ENCODE measurements around the gene FASTKD3.

FASTKD3 gene

DNA sequence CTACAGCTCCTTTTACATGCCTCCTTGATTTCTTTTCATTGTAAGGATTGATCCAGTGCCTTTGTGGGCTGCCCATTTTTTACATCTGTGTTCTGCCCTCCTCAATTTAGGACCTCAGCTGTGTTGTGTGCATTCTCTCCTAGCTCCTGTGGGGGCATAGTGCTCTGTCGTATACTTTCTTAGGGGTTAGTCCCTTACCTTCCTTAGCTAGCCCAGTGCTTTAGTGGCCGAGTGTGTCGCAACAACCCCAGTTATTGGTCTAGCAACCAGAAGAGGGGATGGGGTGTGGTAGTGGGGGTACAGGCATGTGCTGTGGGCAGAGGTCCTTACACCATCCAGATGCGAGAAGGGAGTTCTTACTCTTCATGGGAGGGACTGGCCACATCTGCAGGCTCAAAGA, 12.3 kb upstream of the FASTKD3 start:
- no peak for DNase-seq

DNA sequence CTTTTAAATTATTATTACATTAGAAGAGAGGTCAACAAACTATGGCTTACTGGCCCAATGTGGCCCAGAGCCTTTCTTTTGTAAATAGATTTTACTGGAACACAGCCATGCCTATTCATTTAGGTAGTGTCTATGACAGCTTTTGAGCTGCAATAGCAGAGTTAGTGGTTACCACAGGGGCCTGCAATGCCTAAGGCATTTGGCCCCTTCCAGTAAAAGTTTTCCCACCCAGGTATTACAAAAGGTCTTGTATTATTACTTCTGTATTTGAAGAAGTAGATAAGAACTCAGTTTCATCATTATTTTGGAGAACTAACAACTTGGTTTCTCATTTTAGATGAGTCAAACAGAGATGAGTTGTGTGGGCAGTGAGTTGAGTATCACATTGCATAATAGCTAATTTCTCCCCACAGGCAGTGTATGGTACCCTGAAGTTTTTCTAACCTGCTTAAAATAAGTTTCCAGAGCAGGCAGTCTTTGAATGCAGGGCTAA, 9.6 kb upstream of the FASTKD3 start:
- DNase-seq = peak; percentile 84

DNA sequence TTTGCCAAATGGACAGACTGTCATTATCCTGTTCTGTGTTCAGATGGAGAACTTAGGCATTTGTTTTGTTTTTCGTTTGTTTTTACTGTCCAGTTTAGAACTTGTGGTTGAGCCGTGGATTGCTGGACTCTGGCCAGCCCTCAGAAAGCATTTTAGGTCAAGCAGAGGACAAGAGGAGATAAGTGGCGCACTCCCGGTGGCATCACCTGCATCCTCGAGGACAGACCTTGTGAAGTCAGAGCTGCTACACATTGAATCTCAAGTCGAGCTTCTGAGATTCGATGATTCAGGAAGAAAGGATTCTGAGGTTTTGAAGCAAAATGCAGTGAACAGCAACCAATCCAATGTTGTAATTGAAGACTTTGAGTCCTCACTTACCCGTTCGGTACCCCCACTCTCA, 9.0 kb upstream of the FASTKD3 start:
- no peak for DNase-seq

DNA sequence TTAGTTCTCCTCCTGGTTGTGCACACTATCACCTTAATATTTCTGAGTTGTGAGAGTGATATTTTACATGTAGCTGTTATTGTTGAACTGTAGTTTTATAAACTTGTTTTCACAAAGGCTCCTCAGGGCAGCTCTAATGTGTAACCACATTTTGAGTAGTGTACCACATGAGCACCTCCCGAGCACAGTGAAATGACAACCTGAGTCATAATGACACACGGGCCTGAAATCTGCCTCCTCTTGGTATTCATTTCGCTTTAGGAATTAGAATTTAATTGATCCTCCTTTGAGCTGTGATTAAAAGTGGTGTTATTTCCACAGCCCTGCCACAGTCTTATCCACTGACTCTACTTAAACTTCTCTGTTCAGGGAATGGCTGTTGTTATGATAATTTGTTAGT, 8.0 kb upstream of the FASTKD3 start:
- peak; percentile 14 for DNase-seq

DNA sequence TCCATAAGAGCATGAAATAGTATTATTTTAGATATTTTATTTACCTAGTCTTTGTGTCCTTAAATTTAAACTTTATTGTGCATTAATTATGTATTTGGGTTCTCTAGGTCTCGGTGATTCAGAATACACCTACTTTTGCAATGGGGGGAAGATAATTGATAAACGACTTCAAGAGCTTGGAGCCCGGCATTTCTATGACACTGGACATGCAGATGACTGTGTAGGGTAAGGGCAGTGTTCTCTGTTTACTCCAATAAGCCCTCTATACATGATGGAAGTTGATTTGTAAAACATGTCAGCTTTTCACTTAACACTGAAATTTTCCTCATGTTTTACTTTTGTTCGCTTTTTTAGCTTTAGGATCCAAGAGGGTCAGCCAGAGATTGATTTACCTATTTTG, 6.3 kb upstream of the FASTKD3 start:
- no peak for DNase-seq

DNA sequence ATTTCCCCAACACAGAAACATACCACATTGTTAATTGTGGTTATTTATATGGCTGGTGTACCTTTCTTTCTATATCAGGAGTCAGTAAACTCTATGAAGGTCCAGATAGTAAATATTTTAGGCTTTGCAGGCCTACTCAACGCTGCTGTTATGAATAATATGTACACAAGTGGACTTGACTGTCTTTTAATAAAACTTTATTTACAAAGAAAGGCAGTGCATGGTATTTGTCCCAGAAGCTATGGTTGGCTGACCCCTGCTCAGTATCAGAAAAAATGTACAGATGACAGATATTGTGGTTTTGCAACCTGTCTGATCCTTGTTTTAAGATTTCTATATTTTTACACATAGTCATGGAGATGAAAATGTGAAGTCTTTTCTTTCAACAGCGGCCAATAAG, 5.8 kb upstream of the FASTKD3 start:
- no peak for DNase-seq

DNA sequence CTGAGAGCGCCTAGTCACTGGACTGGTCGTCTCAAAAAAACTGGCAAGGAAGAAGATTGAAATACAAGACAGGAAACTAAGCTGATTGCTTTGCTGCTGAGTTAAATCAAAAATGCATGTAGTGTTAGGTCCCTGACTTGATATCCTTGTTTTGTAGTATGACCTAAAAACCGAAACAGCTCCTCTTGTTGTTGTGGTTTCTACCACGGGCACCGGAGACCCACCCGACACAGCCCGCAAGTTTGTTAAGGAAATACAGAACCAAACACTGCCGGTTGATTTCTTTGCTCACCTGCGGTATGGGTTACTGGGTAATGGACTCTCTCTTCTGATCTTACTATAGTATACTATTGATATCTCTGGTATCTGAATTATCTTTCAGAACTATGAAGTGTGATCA, 4.4 kb upstream of the FASTKD3 start:
- no peak for DNase-seq

DNA sequence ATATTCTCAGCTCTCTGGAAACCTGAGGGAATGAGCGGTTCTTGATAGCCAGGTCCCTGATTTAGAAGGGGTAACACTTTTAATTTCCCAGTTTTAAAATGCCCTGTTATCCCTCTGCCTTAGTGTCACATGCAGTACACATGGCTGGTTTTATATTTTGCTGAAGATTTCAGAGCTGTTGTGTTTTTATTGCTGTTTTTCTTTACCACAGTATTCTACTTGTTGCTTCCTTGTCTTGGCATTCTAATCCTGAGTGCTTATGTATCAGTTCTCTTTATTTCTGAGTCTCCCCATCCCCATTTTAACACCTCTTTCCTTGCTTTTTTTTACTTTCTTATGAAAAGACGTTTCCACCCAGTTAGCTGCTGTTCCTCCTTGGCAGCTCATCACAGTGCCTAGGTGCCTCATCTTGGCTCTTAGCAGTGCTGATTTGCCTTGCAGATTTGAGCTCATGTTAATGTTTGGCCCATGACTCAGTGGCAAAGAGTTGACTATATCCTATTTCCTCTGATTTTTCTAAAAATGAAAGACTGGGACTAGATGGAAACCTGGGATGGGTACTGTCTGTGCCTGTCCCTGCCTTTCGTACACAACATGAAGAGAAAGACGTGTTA, 3.8 kb upstream of the FASTKD3 start:
- DNase-seq = no peak

DNA sequence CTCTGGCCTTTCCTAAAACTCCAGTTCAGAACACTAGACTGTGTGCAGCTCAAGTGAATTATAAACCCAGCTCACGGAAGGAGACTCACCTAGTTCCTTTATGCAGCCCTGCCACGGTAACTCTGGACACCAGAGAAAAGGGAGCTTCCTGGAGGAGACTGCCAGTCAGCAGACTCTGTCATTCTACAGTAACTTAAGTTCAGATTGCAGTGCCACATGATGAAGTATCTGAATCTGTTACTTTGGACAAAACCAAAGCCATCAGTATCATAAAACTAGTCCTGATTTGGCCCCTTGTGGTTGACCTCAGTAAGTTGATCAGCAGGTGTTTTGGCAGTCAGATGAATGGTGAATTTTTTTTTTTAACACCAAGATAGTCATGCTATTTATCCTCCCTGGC, 2.8 kb upstream of the FASTKD3 start:
- DNase-seq = no peak

DNA sequence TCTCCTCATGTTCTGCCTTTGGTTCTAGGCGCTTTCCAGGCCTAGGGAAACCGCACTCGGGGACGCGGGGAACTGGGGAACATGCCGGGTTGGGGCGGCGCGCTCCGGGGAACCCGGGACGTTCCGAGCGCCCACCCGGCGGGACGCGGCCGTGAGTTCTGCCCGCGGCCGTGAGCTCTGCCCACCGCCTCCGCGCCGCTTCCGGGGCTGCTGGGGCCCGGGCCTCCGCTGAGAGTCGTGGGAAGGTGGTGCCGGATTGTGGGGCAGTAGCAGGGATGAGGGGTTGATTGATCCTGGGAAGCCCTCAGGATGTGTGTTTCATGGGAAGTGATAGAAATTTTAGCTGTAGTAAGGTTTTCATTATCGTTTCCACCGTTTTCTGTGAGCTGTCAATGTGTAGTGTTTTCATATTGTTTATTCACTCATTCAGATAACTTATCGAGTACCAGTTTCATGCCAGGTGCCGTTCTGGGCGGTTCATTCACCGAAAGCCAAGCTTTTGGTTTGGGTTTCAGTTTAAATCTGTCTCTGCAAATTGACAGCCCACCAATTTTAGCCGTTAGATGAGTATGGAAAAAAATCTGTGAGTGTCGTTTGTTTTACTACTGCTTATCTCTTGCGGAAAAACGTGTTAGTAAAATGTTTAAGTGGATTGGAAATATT, 774 bp upstream of the FASTKD3 start:
- DNase-seq = peak; percentile 47

DNA sequence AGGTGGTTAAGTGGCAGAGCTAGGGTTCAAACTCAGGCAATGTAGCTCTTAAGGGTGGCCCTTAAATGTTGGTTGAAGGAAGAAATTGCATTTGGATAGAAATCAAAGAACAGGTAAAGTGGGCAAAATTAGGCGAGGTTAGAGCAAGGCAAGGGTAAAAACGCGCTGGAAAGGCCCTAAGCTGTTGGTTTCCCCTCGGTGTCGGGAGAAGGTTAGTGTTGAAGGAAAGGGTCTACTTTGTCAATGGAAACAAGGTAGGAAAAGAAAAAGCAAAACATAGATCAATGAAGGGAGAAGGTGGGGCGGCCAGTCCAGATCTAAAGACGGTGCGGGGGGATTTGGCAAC, 431 bp downstream of the FASTKD3 start:
- no peak for DNase-seq

DNA sequence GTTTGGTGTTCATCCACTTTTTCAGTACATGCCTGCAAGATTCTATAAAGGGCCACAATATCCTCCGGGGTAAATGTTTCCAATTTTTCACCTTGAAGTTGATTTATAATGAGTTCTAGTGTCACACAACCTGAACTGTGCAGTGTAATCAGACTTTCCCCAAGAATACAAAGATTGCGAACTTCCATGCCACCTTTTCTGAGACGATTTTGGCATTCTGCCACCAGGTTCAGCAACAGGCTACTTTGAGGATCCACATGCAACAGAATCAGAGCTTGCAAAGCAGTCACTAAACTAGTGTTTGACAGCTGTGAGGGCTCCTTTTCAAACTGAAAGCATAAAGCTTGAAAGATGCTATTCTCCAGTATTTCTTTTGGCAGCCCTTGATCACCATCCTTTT, 1.6 kb downstream of the FASTKD3 start:
- no peak for DNase-seq

DNA sequence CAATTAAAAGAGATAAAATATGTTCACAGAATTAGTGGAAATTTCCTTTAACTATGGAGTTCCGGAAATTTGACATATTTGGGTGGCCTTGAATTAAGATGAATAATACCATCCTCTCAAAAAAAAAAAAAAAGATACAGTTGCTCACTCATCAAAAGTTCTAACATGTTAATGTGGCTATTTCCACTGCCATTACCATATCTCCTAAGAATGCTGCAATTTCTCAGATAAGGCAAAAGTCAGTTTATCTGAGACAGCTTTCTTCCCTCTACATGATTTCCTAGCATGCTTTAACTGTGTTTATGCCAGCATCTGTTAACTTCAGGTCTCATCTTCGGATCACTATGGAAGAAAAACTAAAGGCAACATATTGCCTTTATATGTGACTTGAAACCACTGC, 2.6 kb downstream of the FASTKD3 start:
- DNase-seq = no peak

DNA sequence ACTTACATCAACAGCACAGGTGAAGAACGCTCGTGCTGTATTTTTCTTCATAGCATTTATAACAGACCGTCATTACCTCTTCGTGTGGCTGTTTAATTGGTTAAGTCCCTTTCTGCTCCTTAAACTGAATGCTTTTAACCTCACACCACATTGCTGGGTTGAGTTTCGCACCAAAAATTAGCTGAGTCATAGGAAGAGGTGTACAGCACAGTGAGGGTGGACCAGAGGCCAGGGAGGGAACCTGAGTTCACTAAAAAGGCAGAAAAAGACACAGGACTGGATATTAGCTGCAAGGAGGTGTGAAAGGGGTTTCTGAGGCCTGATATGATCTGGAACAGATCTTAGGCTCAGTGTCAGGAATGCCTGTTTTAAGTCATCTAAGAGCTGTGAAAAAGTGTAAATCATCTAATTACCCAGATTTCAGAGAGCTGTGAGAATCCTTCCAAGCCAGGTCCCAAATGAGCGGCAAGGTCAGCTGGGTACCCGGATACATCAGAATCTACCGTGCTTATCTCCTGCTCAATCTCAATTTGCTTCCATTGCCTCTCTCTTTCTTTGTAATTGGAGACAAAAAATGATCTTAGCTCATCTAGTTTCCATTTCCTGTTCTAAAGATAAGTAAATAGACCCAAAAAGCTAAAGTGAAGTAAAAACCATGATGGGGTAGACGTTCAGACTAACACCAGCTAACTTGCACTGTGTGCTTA, 10.8 kb downstream of the FASTKD3 start:
- DNase-seq = no peak

DNA sequence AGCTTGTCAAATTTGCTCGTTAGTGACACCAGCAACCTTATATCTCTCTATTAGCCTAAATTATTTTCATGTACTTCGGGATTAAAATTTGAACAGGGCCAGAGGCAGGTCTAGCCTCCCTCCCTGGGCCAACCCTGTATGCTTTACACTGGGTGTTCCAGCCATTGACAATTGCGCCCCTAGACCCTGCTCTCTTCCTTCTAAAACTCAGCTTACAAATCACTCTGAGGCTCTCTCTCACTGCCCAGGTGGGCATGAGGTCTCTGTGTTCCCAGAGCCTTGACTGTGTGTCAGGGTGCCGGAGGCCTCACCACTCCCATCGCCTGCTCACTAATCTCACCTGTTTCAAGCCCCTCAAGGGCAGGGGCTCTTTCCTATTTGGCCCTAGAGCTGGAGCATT, 11.5 kb downstream of the FASTKD3 start:
- DNase-seq = no peak

DNA sequence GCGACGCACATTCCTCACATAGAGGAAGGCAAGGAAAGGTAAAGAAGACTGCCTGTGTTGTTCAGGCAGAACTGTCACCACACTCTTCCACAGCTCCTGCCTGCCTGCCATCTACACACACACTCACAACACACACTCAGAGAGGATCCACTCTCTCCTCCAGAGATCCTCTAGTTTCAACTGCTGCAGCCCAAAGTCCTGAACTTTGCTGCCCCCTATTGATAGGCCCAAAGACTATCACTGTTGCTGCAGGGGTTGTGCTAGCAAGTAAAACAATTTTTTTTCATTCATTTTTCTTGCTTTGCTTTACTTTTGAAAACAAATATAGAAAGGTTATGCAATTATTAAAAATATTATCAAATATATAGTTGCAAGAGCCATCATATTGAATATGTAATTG, 12.0 kb downstream of the FASTKD3 start:
- peak; percentile 46 for DNase-seq

DNA sequence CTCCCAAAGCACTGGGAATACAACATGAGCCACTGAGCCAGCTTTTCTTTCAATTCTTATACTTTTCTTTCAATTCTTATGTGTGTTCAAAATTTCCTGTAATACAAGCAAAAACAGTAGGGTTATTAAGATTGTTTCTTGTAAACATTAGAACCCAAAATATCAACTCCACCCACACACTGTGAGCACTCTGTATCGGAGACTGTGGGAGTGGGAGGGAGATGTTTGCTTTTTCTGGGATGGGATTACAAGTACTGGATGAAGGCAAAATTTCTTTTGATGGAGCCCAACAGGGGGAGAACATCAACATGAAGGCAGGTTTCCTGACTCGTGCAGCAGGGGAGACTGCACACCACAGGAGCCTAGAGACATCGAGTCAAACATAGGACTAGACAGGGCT, 13.2 kb downstream of the FASTKD3 start:
- no peak for DNase-seq

DNA sequence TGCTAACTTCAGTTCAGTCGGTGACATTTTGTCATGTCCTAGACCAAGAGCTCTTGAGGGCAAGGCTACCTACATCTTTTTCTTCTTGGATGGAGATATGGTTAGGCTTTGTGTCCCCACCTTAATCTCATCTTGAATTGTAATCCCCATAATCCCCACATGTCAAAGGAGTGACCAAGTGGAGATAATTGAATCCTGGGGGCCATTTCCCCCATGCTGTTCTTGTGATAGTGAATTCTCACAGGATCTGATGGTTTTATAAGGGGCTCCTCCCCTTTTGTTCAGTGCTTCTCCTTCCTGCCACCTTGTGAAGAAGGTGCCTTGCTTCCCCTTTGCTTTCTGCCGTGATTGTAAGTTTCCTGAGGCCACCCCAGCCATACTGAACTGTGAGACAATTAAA, 15.8 kb downstream of the FASTKD3 start:
- DNase-seq = no peak

DNA sequence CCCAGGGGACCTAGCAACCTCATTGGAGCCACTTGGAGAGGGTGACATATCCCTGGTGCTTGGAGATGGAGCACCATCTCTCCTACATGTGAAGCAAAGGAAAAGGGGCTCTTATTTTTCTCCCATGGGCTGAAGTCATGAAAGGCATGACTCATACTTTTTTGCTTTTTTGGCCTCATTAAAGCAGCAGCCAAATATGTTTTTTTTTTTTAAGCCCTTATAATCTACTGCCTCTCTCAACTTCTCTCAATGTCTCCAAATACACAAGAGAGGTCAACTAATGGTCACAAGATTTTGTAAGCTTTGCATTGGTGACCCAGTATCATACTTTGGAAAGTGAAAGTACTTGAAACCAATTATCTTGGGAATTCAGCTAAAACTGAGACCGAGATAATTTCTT, 16.3 kb downstream of the FASTKD3 start:
- no peak for DNase-seq

DNA sequence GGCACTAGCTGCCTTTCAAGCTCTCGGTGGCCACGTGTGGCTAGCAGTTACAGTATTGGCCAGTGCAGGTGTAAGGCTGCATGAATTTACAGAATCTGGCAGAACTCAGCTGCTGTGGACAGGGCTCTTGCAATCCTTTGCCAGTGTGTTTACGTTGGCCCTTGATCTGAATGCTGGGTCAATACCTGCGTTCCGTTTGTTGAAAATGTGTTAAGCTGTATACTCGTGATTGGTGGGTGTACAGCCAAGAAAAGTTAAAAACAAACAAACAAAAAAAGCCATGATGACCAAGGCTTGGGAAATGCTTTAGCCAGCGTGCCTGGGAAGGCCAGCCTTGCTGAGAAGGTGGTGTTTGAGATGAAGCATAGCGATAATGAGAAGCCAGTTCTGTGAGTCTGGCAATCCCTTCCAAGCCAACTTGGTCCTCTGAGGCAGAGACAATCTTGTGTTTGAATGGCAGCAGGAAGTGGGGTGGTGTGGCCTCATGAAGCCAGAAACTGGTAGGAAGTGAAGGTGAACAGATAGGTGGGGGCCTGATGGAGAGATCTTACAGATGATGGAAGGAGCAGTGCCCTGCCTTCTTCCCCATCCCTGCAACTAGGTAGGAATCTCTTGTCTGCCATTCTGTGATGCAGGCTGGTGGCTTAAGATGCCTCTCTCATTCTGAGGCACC, 17.1 kb downstream of the FASTKD3 start:
- no peak for DNase-seq

DNA sequence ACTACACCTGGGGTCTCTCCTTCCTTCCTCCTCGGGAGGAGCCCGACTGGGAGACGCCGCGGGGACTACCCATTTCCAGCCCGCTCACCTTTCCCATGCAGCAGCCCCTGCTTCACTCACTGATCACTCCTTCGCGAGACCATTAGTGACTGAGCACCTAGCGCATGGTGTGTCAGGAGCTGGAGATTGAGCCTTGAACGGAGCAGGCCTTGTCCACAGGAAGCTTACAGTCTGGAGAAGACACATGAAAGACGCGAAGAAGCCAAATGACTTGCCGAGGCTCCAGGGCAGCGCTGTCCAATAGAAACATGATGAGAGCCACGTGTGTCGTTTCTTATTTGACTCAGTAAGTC, 17.6 kb downstream of the FASTKD3 start:
- no peak for DNase-seq

DNA sequence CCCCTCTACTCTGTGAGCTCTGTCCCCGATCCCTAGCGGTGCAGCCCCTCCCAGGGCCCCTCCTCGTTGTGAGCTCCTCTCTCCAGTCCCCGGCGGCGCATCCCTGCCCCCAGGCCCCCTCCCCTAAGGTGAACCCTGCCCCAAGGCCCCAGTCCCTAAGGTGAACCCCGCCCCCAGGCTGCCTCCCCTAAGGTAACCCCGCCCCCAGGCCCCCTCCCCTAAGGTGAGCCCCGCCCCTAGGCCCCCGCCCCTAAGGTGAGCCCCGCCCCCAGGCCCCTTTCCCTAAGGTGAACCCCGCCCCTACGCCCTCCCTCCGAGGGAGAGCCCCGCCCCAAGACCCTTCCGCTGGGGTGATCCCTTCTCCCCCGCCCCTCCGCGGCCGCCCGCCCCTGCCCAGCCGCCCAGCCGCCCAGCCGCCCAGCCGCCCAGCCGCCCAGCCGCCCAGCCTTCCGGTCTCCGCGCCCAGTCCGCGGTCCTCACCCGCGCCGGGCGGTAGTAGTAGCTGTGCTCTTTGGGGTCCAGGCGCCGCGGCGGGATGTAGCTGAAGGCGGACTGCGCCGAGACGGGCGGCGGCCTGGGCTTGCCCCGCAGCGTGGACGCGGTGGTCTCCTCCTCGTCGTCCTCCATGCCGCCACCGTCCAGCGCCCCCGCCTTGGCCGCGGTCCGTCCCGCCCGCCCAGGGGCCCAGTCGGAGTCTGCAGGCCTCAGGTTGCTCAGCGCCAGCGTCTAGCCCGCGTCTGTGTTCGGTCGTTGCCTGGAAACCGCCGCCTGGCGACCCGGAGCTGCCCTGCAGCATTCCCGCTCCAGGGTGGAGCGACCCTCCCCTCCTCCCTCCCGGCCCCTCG, 18.2 kb downstream of the FASTKD3 start, which contains the start of gene CFAP90:
Gene CFAP90 (minus strand): TSS at position 739 of the 845 bp plus-strand sequence. CDS start 112 bp downstream, at position 627.
- no peak for DNase-seq
